ENCODE results near the gene NUCB1. TPM values are rescaled to one million over a fixed set of nuclear protein-coding genes. Genes with fewer than 3 reads are reported as not detected.

The NUCB1 gene
- total and polyA plus RNA-seq, 8 donors = 60.9 to 136 (median 96.3) TPM

GRCh38 chr19:48968179-48968661, 68.1 kb downstream of the NUCB1 start:
- Histone ChIP-seq H3K27me3 (no peaks in the 10 kb centered on the region), H3K36me3 (no peaks in the 10 kb centered on the region), H3K27ac (peak overlapping the region in 1 of 4 donors; percentile 15), H3K4me1 (peaks cover 14 to 17% (median 14%) of the 10 kb centered on the region in 3 donors), H3K4me3 (no peak overlapping the region), H3K9me3 (no peaks in the 10 kb centered on the region)
- ATAC-seq = no peak
- 59 to 62% methylated on average over 4 of the region's 4 CpGs for WGBS, 2 donors
- TF ChIP-seq CTCF (IDR thresholded peaks at IDR 0.05) = no peak
- FAIRE-seq = no peak
- no peak for DNase-seq
- intact Hi-C loops (cut with DNase I) = loop anchor here in 2 of 3 donors (5.0 to 10.0 kb wide), 3 partner anchors 93 to 173 kb away; partner anchors contain the start of gene PPP1R15A (in 1 of the 2)

GRCh38 chr19:48968813-48969218, 68.7 kb downstream of the NUCB1 start:
- Histone ChIP-seq H3K27ac (no peak overlapping the region), H3K4me3 (no peak overlapping the region), H3K9me3 (no peaks in the 10 kb centered on the region), H3K36me3 (no peaks in the 10 kb centered on the region), H3K27me3 (no peaks in the 10 kb centered on the region), H3K4me1 (peaks cover 9 to 14% (median 11%) of the 10 kb centered on the region in 3 donors)
- ATAC-seq = no peak
- 88 to 93% methylated on average over 15 of the region's 15 CpGs for WGBS, 2 donors
- peak in 1 of 6 donors; percentile 30 for DNase-seq
- TF ChIP-seq CTCF (IDR thresholded peaks at IDR 0.05) = no peak
- intact Hi-C loops (cut with DNase I) = loop anchor here in 2 of 3 donors (5.0 to 10.0 kb wide), 3 partner anchors 94 to 174 kb away; partner anchors contain the start of gene PPP1R15A (in 1 of the 2)
- no peak for FAIRE-seq

GRCh38 chr19:48969276-48970138, 69.4 kb downstream of the NUCB1 start:
- no peak for ATAC-seq
- TF ChIP-seq CTCF (IDR thresholded peaks at IDR 0.05) = no peak
- 93 to 94% methylated on average over 45 of the region's 45 CpGs for WGBS, 2 donors

GRCh38 chr19:48970139-48970766, 70.1 kb downstream of the NUCB1 start:
- Histone ChIP-seq H3K36me3 (no peaks in the 10 kb centered on the region), H3K9me3 (no peaks in the 10 kb centered on the region), H3K4me3 (no peak overlapping the region), H3K27me3 (no peaks in the 10 kb centered on the region), H3K27ac (no peak overlapping the region), H3K4me1 (peaks cover 0 to 8% (median 5%) of the 10 kb centered on the region in 3 donors)
- intact Hi-C loops (cut with DNase I) = no loop called here
- no peak for TF ChIP-seq CTCF (IDR thresholded peaks at IDR 0.05)
- DNase-seq = peak in 2 of 6 donors; percentile 32 to 44
- ATAC-seq = no peak
- no peak for FAIRE-seq
- WGBS, 2 donors = 89 to 90% methylated on average over 23 of the region's 23 CpGs

More at GRCh38 chr19:48969276-48970138, 69.4 kb downstream of the NUCB1 start:
- Histone ChIP-seq H3K27ac (no peak overlapping the region), H3K27me3 (no peaks in the 10 kb centered on the region), H3K4me1 (peaks cover 3 to 8% (median 7%) of the 10 kb centered on the region in 3 donors), H3K36me3 (no peaks in the 10 kb centered on the region), H3K9me3 (no peaks in the 10 kb centered on the region), H3K4me3 (no peak overlapping the region)
- intact Hi-C loops (cut with DNase I) = loop anchor here in 2 of 3 donors (5.0 to 10.0 kb wide), 3 partner anchors 95 to 175 kb away; partner anchors contain the start of gene PPP1R15A (in 1 of the 2)
- DNase-seq (peak in 4 of 6 donors; percentile 26 to 74 (median 38)), FAIRE-seq (no peak)
